Nucleus accumbens (tissue), 56 donors: ENCODE results near the gene TUFT1.
A peak's percentile ranks its signal among the peaks of the same experiment; 100 is the strongest.
"Not testable (repeated sequence)": the region's sequence is repeated elsewhere in the genome, so short reads cannot be mapped to it uniquely, and the experiment has no call there.

Source experiments
- DNase-seq, 56 donors: peaks; one replicate each; lab custom pipeline; 2025; lab: John Stamatoyannopoulos, UW

Gene TUFT1

DNA sequence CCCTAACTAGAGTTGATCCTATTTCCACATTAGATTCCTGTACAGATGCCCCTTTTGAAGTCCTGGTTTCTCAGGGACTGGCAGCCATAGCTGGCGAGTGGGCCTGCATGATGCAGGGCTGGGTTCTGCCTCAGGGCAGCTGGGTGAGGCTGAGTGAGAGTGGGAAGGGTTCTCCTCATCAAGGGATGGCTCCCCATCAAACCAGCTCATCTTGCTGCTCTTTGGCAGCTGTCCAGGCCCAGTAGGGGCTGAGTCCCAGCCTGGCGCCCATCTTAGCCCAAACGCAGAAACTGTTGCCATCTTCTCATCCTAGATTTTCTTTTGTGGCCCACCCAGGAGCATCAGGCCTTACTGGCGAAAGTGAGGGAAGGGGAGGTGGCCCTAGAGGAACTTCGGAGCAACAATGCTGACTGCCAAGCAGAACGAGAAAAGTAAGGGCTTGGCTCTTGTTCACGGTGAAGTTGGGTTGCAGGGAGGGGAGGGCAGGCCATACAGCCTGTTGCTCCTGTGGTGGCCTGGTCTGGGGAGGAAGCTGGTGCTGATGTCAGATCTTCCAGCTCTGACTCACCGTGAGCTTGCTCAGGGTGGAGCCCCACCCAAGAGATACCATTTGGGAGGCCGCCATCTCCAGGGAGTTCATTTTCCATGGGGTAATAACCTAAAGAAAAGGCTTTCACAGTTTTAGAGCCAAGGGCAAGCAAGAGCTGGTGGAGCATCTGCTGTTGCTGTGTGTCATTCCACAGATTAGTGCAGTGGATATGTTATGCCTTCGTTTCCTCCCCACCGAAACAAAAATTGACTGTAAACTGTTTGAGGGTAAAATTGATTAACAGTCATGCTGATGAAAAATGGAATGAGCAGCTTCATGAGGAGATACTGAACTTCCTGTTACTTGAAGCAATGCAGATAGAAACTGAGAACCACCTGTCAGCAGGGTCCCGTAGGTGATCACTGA, 34.7 kb downstream of the TUFT1 start:
- DNase-seq: no peak

DNA sequence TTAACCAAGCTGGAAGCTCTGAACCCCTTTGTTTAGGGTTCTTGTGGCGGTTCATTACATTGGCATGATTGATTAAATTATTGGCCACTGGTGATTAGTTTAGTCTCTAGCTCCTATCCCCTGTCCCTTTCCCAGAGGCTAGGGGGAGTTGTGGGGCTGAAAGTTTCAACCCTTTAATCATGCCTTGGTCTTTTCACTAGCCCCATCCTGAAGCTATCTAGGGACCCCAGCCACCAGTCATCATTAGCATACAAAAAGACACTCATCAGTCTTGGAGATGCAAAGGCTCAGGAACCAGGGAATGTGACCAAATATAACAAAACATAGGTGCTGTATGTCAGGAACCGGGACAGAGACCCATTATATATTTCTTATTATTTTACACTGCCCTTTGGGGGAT, 37.1 kb downstream of the TUFT1 start:
- no peak for DNase-seq

DNA sequence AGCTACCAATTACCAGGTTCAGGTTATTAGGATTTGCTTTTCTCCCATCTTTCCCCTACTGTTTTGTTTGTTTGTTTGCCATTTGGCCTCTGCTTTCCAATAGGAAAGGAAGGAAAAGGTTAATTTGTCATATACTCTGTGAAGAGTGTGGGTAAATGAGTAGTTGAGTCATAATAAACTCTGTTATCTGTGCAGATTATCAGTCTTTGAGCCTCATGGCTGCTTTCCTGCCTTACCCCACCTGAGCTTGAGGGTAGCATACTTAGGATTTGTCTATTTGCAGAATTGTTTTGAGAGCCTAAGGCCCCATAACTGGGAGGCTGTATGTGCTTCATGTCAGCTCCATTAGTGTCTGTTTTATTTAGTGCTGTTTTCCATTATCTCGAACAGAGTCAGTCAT, 38.8 kb downstream of the TUFT1 start:
- no peak for DNase-seq

DNA sequence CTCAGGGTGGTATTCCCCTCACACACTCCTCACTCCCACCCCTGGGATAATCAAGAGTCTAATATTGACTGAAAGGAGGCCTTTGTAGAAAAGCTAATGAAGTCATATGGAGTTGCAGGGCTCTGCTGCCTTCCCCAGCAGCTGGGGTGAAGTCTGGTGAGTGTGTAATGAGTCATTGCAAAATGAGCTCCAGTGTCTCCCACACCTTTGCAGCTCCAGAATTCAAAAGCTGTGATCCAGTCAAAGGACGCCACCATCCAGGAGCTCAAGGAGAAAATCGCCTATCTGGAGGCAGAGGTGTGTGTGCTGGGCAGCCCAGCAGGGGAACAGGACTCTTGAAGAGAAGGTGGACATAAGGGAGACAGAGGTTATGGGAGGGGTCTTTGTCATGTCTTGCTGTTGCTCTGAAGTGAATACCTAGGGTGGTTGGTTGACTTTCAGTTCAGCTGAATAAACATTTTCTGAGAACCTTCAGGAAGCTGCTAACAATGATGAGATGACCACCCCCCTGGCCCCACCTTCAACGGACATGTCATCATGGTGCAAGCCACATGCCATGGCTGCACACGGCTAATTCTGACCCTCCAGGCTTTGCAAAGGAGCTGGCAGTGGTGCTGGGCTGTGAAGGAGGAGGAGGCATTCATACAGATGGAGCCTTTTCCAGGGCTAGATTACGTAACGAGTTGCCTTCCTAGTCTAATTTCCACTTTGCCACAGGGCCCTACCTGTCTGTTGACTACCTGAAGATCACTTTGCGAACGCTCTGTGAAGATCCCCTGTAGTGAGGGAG, 39.5 kb downstream of the TUFT1 start:
- peak in 20 of 56 donors; percentile 0 to 49 (median 16) for DNase-seq

DNA sequence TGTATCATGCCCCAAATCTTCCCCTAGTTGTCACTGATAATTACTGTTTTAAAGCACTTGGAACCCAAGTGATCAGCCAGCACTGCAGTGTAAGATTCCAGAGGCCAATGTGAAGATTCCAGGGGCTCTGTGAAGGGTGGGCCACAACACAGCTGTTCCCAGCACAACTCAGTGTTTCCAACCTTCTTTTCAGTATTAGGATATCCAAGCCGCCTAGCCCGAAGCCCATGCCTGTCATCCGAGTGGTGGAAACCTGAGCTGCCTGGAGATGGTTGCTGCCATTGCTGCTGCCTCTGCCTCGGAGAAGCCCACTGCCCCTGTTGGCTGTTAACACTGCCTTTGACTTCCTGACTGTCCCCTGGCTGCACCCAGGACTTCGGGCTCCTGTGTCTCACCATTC, 41.3 kb downstream of the TUFT1 start:
- DNase-seq: no peak

DNA sequence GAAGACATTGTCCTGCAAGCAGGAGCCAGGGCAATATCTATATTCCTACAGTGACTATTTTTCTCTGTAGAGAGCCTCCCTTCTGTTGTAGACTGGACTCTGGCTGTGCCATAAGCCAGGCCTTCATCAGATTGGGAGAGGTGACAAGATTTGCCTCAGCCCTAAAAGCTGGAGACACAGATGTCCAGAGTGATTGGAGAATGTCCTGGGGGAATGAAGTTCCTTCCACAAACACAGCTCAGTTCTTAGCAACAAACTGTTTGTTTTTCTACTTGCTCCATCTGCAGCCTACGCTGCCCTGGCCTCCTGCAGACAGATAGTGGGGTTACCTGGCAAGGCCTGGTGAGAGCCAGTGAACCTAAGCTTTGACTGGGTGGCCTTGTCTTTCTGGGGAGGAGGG, 41.8 kb downstream of the TUFT1 start:
- DNase-seq: no peak

DNA sequence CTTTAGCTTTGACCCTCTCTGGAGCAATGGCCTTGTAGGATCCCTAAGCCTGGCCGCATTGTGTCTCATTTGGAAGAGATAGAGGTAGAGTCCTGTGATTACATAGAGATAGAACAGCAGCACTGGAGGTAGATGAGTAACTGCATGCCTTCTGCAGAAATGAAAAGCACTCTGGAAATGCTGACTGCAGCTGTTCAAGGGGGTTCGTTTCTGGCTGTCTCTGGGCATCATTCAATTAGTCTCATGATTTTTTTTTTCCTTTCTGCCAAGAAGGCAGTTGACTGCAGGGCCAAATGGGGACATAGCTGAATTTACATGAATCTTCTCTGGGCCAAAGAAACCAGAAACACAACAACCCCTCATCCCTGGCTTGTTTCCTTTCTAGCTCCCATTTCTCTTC, 43.7 kb downstream of the TUFT1 start:
- DNase-seq: no peak

DNA sequence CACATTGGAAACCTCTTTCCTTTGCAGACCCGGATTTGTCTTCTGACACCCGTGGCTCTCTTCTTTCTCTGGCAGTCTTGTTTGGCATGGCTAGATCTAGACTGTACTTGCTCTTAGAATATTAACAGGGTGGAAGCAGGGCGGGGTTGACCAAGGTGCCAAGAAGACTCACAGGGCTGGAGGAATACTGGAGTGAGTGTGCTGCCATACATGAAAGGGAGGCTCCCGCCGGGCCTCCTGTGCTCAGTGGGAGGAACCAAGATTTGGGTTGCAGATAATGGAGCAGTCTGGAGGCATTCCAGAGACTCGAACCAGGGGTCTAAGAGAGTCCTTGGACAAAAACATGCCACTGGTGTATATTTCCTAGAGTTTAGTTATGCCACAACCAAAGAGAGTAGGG, 44.2 kb downstream of the TUFT1 start:
- no peak for DNase-seq

DNA sequence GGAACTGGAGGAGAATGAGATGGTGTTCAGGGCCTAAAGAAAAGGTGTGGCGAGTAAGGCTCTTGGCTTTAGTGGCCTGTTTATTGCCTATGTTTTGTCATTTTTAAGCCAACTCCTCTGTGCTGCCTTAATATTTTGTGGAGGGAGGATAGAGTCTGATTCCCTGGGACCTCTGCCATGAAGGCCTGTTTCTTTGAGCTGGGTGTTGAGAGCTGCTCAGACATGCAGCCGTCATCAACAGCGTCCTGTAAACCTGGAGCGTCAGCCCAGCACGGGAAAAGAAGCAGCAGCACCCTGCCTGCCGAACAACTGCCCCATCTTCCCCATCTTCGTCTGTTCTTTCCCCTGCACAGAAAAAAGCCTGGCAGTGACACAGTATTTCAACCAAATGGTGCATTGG, 44.7 kb downstream of the TUFT1 start:
- DNase-seq: no peak

DNA sequence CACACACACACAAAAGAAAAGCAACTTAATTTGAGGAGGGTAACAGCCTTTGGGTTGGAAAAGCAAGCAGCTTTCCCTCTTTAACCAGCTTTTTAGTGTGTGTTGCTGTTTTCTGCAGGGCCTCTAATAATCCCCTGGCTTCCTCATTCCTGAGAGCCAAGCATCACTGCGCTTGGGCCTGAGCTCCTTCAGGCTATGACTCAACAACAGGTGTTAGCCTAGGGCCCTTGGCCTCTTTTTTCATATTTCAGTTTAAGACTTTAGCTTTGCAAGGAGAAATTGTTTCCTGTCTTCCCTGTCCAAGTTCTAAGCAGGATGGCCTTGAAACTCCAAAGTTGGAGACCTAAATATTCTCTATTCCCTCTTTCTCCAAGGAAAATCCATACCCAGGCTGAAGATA, 45.5 kb downstream of the TUFT1 start:
- DNase-seq: no peak

DNA sequence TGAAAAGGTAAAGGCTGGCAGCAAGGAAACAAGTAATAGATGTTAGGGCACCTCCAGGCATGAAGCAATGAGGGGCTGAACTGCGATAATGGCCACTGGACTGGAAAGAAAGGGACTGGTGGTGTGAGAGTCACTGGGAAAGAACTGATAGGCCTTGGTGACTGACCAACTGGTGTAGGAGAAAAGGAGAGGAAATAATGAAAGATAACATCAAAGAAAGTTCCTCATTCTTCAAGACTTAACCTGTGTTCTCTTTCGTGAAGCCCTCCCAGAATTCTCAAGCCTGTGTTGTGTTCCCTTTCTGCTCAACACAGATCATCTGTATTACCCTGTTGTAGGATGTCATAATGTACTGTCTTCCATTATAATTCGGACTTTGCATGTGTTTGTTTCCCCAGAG, 50.9 kb downstream of the TUFT1 start:
- DNase-seq: no peak

DNA sequence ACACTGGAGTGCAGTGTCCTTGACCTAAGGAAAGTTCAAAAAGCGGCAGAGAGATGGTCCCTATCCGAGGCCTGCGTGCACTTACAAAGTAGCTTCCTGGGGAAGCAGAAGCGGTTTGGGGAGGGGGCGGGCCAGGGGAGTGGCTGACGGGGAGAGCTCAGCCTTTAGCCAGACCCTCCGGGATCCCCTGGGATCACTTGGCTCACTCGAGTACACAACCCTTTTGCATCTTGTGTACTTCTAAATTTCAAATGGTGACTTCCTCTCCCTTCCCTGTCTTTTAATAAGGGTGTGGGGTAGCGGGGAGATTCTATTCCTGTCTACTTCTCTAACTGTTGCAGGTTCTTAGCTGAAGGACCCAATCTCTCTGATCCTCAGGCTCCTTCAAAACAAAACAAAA, 53.6 kb downstream of the TUFT1 start:
- no peak for DNase-seq

DNA sequence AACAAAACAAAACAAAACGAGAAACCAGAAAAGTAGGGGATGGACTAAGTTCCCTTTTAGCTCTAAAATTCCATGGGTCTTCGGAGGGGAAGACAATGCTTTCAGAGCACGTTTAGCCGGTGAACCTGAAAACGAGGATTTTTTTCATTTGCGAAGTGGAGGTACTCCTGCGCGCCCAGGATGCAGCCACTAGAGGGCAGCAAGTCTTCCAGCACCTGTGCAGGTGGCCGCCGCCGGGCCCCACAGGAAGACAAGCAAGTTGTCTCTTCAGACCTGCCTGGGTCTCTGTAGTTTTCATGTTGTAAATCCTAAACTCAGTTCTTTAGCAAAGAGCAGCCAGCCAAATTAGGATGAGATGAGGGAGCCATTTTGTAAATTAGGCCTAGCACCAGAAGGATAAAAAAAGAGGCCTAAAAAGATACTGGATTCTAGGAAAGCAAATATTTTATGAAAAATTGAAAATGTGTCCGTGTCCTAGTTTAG, 54.1 kb downstream of the TUFT1 start:
- peak in 41 of 56 donors; percentile 0 to 82 (median 29) for DNase-seq

DNA sequence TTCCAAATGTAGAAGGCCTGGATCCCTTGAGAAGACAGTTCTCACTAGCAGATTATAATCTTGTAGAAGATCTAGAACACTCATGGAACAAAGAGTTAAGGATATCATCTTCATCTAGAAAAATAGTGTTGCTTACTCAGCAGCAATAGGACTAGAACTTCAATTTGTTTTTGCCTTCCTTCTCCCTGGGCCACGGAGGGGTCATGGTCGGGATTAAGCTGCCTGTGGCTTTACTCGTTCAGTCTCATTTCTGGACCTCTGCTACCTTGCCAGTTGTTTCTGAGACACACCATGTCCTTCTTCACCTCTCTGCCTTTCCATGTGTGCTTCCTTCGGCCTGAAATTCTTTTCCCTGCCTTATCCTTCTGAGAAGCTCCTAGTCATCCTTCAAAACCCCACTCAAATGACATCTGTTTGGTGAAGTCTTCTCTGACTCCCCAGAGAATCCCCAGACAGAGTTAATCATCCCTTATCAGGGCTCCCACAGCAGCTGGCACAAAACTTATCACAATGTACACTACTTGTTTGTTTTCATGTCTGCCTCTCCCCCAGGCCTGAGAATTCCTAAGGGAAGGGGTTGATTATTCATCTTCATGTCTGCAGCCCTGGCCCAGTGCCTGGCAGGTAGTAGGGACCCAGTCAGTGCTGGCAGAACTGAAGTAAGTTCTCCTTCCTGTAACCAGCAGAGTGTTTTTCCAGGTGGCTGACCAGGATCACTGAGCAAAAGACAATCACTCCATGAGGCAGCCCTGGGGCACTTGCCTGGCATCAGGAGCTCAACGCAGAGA, 56.3 kb downstream of the TUFT1 start:
- DNase-seq: no peak

DNA sequence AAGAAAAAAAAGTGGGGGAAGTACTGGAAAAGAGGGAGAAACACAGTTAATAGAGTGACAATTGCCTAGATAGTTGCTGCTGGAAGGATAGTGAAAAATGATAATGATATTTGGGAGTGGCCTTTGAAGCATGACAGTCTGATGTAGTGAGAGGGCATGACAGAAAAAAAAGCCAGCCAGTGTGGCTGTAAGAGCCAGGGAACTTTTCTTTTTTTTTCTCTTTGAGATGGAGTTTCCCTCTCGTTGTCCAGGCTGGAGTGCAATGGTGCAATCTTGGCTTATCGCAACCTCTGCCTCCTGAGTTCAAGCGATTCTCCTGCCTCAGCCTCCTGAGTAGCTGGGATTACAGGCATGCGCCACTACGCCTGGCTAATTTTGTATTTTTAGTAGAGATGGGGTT, 62.4 kb downstream of the TUFT1 start:
- not testable (repeated sequence) for DNase-seq

DNA sequence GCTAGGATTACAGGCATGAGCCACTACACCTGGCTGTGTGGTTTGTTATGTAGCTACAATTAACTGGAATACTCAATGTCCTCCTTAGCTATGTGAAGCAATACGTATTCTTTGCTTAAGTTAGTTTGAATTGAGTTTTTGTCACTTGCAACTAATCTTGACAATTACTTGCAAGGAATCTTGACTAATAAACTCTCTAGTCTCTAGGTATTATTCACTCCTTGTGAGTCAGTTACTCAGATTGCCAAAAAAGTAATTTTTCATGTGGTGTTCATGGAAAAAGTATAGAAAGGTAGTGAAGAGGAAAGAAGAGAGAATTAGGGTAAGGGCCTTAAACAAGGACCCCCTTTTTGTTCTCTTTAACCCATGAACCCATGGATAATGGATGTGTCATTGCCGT, 64.2 kb downstream of the TUFT1 start:
- DNase-seq: no peak

DNA sequence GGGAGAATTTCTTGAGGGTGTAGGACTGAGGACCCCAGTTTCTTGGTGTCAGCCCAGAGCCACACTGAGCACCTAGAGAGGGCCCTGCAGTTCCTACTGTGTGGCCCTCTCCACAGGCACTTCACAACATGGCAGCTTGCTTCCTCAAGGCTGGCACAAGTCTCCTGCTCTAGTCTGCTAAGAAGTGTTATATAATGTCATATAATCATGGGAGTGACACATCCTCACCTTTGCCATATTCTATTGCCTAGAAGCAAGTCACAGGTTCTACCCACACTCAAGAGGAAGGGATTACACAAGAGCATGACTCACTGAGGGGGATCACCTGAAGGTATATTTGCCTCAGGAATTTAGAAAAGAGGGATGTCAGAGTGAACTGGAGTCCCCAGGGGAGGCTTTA, 66.3 kb downstream of the TUFT1 start:
- DNase-seq: peak in 11 of 56 donors; percentile 5 to 61 (median 21)

DNA sequence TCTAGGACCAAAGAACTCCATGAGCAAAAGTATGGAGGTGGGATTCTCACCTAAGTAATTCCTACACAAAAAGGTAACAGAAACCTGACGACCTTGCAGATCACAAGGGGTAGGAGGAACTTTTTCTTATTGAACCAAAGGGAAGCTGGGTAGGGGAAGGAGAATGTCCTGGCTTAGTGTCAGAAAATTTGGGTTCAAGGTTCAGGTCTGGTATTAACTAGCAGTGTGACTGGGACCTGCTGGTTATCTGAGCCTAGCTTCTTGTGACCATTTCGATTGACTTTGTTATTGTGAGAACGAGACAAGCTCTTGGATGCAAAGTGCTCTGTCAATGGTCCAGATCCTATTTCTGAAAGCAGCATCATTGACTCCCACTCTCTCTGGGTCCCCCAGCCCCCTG, 66.7 kb downstream of the TUFT1 start:
- DNase-seq: no peak

DNA sequence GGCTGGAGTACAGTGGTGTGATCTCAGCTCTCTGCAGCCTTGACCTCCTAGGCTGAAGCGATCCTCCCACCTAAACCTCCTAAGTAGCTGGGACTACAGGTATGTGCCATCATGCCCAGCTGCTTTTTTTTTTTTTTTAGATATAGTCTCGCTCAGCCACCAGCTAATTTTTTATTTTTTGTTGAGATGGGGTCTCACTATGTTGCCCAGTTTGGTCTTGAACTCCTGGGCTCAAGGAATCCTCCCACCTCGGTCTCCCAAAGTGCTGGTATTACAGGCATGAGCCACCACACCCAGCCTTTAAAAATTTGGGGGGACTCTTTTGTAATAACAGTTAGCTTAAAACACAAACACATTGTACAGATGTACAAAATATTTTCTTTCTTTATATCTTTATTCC, 70.0 kb downstream of the TUFT1 start:
- no peak for DNase-seq

DNA sequence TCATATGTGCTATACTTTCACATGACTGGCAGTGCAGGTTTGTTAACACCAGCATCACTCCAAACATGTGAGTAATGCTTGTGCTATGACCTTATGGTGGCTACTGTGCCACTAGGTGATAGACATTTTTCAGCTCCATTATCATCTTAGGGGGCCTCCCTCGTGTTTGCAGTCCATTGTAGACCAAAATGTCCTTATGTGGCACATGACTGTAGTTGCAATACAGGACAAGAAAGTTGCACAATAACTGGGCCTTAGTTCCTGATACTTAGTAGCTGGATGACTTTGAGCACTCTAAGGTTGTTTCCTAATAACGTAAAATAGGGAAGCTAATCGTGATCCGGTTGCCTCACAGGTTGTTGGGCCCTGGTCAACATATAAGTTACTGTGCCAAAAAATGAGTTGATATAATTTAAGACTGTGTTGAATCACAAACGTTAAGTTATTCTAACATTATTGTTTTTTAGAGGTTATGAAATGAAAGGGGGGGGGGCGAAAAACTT, 71.2 kb downstream of the TUFT1 start:
- DNase-seq: peak in 3 of 56 donors; percentile 21 to 44 (median 30)
